Activated naive CD8-positive, alpha-beta T cell treated with anti-CD3 and anti-CD28 coated beads, Interleukin-2, amount 10 ng/mL, durations not matched to agents 7 days and 5 days (primary cell): ENCODE data around the gene AGPS. TPM values are rescaled to one million over a fixed set of nuclear protein-coding genes. Genes with fewer than 3 reads are reported as not detected.
"Not testable (repeated sequence)": the region's sequence is repeated elsewhere in the genome, so short reads cannot be mapped to it uniquely, and the experiment has no call there.

Source experiments
- ATAC-seq: fragments of 150-1000 bp; cut with Tn5 transposase; one replicate; pipeline ENCODE4 v1.10.0; 2021; ENCODE audit warnings: low read depth, moderate library complexity
- POLR2A ChIA-PET: fragments of 350-600 bp; sonication (Branson Sonifier 250); formaldehyde crosslinking; loops from one replicate; lab custom pipeline; 2021; ENCODE audit warnings: antibody characterized with exemption; lab: Charles Lee
- DNase-seq: peaks from one replicate; pipeline ENCODE4 v3.0.0; 2021
- H3K27ac Mint-ChIP-seq: one replicate; pipeline ENCODE4 v1.8.0; 2022; ENCODE audit warnings: mild to moderate bottlenecking, mixed read lengths
- H3K27me3 Mint-ChIP-seq: one replicate; pipeline ENCODE4 v1.8.0; 2022; ENCODE audit warnings: mild to moderate bottlenecking, moderate library complexity, mixed read lengths
- H3K36me3 Mint-ChIP-seq: one replicate; pipeline ENCODE4 v1.8.0; 2021; ENCODE audit warnings: mild to moderate bottlenecking, mixed read lengths
- H3K4me1 Mint-ChIP-seq: one replicate; pipeline ENCODE4 v1.8.0; 2021; ENCODE audit warnings: mixed read lengths
- H3K4me3 Mint-ChIP-seq: one replicate; pipeline ENCODE4 v1.8.0; 2022; ENCODE audit warnings: mild to moderate bottlenecking, moderate library complexity, mixed read lengths
- H3K9me3 Mint-ChIP-seq: one replicate; pipeline ENCODE4 v1.8.0; 2021; ENCODE audit warnings: mixed read lengths
- total RNA-seq, 2 experiments: library from RNA; stranded (reverse); gene quantifications; one replicate each; pipeline ENCODE4 v1.2.3, GENCODE V29; 2021

AGPS gene
- total RNA-seq, 2 experiments from 2014 or later: 46.1 to 46.4 TPM

- Mint-ChIP-seq H3K4me1 (peaks cover 18% of the 10 kb centered on the region), H3K36me3 (peaks cover 4% of the 10 kb centered on the region), H3K9me3 (peaks cover 3% of the 10 kb centered on the region), H3K4me3 (no peak overlapping the region), H3K27ac (no peak overlapping the region), H3K27me3 (peaks cover under 1% of the 10 kb centered on the region)
- ATAC-seq: no peak
- POLR2A ChIA-PET: no interaction called here
- no peak for DNase-seq
These were observed 158.0 kb downstream of the AGPS start for GRCh38 chr2:177550264-177551200.

GRCh38 chr2:177551360-177551759 lies 158.8 kb downstream of the AGPS start:
- H3K27me3 Mint-ChIP-seq, DNase-seq, H3K4me3 Mint-ChIP-seq, ATAC-seq, H3K9me3 Mint-ChIP-seq, POLR2A ChIA-PET, H3K27ac Mint-ChIP-seq, H3K36me3 Mint-ChIP-seq: not testable (repeated sequence)
- peaks cover 14% of the 10 kb centered on the region for H3K4me1 Mint-ChIP-seq

- no peak for DNase-seq
- Mint-ChIP-seq H3K27me3 (peaks cover 4% of the 10 kb centered on the region), H3K9me3 (no peaks in the 10 kb centered on the region), H3K36me3 (no peaks in the 10 kb centered on the region), H3K4me1 (peaks cover 10% of the 10 kb centered on the region), H3K27ac (peak overlapping the region; percentile 98), H3K4me3 (peak overlapping the region; percentile 96)
- POLR2A ChIA-PET: interaction anchor here (0.5 to 1.5 kb wide), 4 partner anchors 37 to 387 kb away, joined by 3 to 4 read pairs (median 4); partner anchors contain the start of gene NFE2L2
- no peak for ATAC-seq
These were observed 159.4 kb downstream of the AGPS start for GRCh38 chr2:177551989-177552421.

GRCh38 chr2:177552422-177553175 lies 160.0 kb downstream of the AGPS start:
- no peaks in the 10 kb centered on the region for H3K36me3 Mint-ChIP-seq
- ATAC-seq (peak; percentile 93), DNase-seq (peak; percentile 91)
- H3K27ac Mint-ChIP-seq: peak overlapping the region; percentile 98
- POLR2A ChIA-PET: interaction anchor here (0.5 to 1.5 kb wide), 4 partner anchors 38 to 388 kb away, joined by 3 to 4 read pairs (median 4); partner anchors contain the start of gene NFE2L2
- H3K9me3 Mint-ChIP-seq: no peaks in the 10 kb centered on the region
- peaks cover 7% of the 10 kb centered on the region for H3K4me1 Mint-ChIP-seq
- peak overlapping the region; percentile 96 for H3K4me3 Mint-ChIP-seq
- peaks cover 4% of the 10 kb centered on the region for H3K27me3 Mint-ChIP-seq

- POLR2A ChIA-PET: interaction anchor here (1.5 kb wide), 1 partner anchor 38 kb away, joined by 4 read pairs; no protein-coding TSS in a partner anchor
These were observed 160.8 kb downstream of the AGPS start for GRCh38 chr2:177553176-177553884.

GRCh38 chr2:177554365-177554764 lies 161.8 kb downstream of the AGPS start:
- no peak for DNase-seq
- no peak overlapping the region for H3K4me3 Mint-ChIP-seq
- peaks cover 4% of the 10 kb centered on the region for H3K4me1 Mint-ChIP-seq
- ATAC-seq: no peak
- no peaks in the 10 kb centered on the region for H3K36me3 Mint-ChIP-seq
- H3K9me3 Mint-ChIP-seq: peaks cover 3% of the 10 kb centered on the region
- POLR2A ChIA-PET: no interaction called here
- peaks cover 6% of the 10 kb centered on the region for H3K27me3 Mint-ChIP-seq
- no peak overlapping the region for H3K27ac Mint-ChIP-seq

More at GRCh38 chr2:177553176-177553884, 160.8 kb downstream of the AGPS start:
- Mint-ChIP-seq H3K4me1 (peaks cover 7% of the 10 kb centered on the region), H3K4me3 (peak overlapping the region; percentile 96), H3K27me3 (peaks cover 6% of the 10 kb centered on the region), H3K9me3 (peaks cover 3% of the 10 kb centered on the region), H3K27ac (peak overlapping the region; percentile 98), H3K36me3 (no peaks in the 10 kb centered on the region)
- DNase-seq (no peak), ATAC-seq (no peak)

- DNase-seq: no peak
- Mint-ChIP-seq H3K27ac (no peak overlapping the region), H3K27me3 (peaks cover 6% of the 10 kb centered on the region), H3K9me3 (peaks cover 4% of the 10 kb centered on the region), H3K36me3 (peaks cover 1% of the 10 kb centered on the region), H3K4me3 (no peak overlapping the region), H3K4me1 (peaks cover 4% of the 10 kb centered on the region)
- ATAC-seq: no peak
- POLR2A ChIA-PET: no interaction called here
These were observed 163.6 kb downstream of the AGPS start for GRCh38 chr2:177556153-177556552.

- Mint-ChIP-seq H3K4me3 (no peak overlapping the region), H3K9me3 (peaks cover 4% of the 10 kb centered on the region), H3K36me3 (peaks cover 1% of the 10 kb centered on the region), H3K27ac (no peak overlapping the region), H3K27me3 (peaks cover 6% of the 10 kb centered on the region), H3K4me1 (peaks cover 2% of the 10 kb centered on the region)
- no peak for ATAC-seq
- POLR2A ChIA-PET: no interaction called here
- no peak for DNase-seq
These were observed 165.2 kb downstream of the AGPS start for GRCh38 chr2:177557794-177558193.

GRCh38 chr2:177559638-177560037 lies 167.1 kb downstream of the AGPS start:
- Mint-ChIP-seq H3K9me3 (peaks cover 4% of the 10 kb centered on the region), H3K4me3 (no peak overlapping the region), H3K27ac (no peak overlapping the region), H3K4me1 (no peaks in the 10 kb centered on the region), H3K27me3 (peaks cover 8% of the 10 kb centered on the region), H3K36me3 (peaks cover 1% of the 10 kb centered on the region)
- ATAC-seq (no peak), DNase-seq (no peak)
- POLR2A ChIA-PET: no interaction called here

- POLR2A ChIA-PET: no interaction called here
- Mint-ChIP-seq H3K27ac (no peak overlapping the region), H3K9me3 (no peaks in the 10 kb centered on the region), H3K4me1 (peaks cover 2% of the 10 kb centered on the region), H3K4me3 (no peak overlapping the region), H3K27me3 (peaks cover 16% of the 10 kb centered on the region), H3K36me3 (no peaks in the 10 kb centered on the region)
- ATAC-seq (no peak), DNase-seq (no peak)
These were observed 175.8 kb downstream of the AGPS start for GRCh38 chr2:177568390-177568789.

- H3K27me3 Mint-ChIP-seq: peaks cover 16% of the 10 kb centered on the region
- H3K4me3 Mint-ChIP-seq: no peak overlapping the region
- H3K36me3 Mint-ChIP-seq: no peaks in the 10 kb centered on the region
- no peaks in the 10 kb centered on the region for H3K9me3 Mint-ChIP-seq
- H3K27ac Mint-ChIP-seq: no peak overlapping the region
- no peak for ATAC-seq
- DNase-seq: no peak
- H3K4me1 Mint-ChIP-seq: peaks cover 2% of the 10 kb centered on the region
- POLR2A ChIA-PET: no interaction called here
These were observed 176.3 kb downstream of the AGPS start for GRCh38 chr2:177568893-177569292.

GRCh38 chr2:177572236-177572671 lies 179.7 kb downstream of the AGPS start:
- peaks cover 2% of the 10 kb centered on the region for H3K4me1 Mint-ChIP-seq
- H3K27me3 Mint-ChIP-seq: peaks cover 13% of the 10 kb centered on the region
- no peaks in the 10 kb centered on the region for H3K9me3 Mint-ChIP-seq
- ATAC-seq (no peak), DNase-seq (no peak)
- H3K4me3 Mint-ChIP-seq: no peak overlapping the region
- H3K27ac Mint-ChIP-seq: no peak overlapping the region
- H3K36me3 Mint-ChIP-seq: no peaks in the 10 kb centered on the region
- POLR2A ChIA-PET: no interaction called here

GRCh38 chr2:177573120-177573519 lies 180.5 kb downstream of the AGPS start:
- H3K4me3 Mint-ChIP-seq: no peak overlapping the region
- no peak overlapping the region for H3K27ac Mint-ChIP-seq
- peaks cover 13% of the 10 kb centered on the region for H3K27me3 Mint-ChIP-seq
- H3K4me1 Mint-ChIP-seq: peaks cover 1% of the 10 kb centered on the region
- POLR2A ChIA-PET: no interaction called here
- no peaks in the 10 kb centered on the region for H3K36me3 Mint-ChIP-seq
- H3K9me3 Mint-ChIP-seq: no peaks in the 10 kb centered on the region
- ATAC-seq (no peak), DNase-seq (no peak)
